GM20431 (cell line): Measurements from ENCODE around the gene FAM149B1.
"Not testable (repeated sequence)": the region's sequence is repeated elsewhere in the genome, so short reads cannot be mapped to it uniquely, and the experiment has no call there.

Experiments used
- in situ Hi-C: fragments of 300-500 bp; cut with MseI, MboI; formaldehyde crosslinking; loops from one replicate; pipeline ENCODE4 v1.15.0; 2020; ENCODE audit warnings: low sequenced_read_pairs; ENCODE audit not compliant: unreplicated experiment

Gene FAM149B1

GRCh38 chr10:73228247-73228646 lies 60.3 kb downstream of the FAM149B1 start:
- in situ Hi-C loops: no loop called here

GRCh38 chr10:73229567-73229966 lies 61.6 kb downstream of the FAM149B1 start:
- in situ Hi-C loops: no loop called here

- in situ Hi-C loops: no loop called here
Observed at GRCh38 chr10:73232887-73233286, 65.0 kb downstream of the FAM149B1 start.

GRCh38 chr10:73233883-73234282 lies 66.0 kb downstream of the FAM149B1 start:
- in situ Hi-C loops: no loop called here

GRCh38 chr10:73234695-73235094 lies 66.8 kb downstream of the FAM149B1 start:
- in situ Hi-C loops: no loop called here

- in situ Hi-C loops: no loop called here
Observed at GRCh38 chr10:73238990-73239566, 71.2 kb downstream of the FAM149B1 start.

- in situ Hi-C loops: no loop called here
Observed at GRCh38 chr10:73239908-73240307, 72.0 kb downstream of the FAM149B1 start.

- in situ Hi-C loops: no loop called here
Observed at GRCh38 chr10:73244866-73245477, 77.1 kb downstream of the FAM149B1 start.

- in situ Hi-C loops: no loop called here
Observed at GRCh38 chr10:73246322-73246645, 78.4 kb downstream of the FAM149B1 start.

- in situ Hi-C loops: no loop called here
Observed at GRCh38 chr10:73246646-73247508, 79.0 kb downstream of the FAM149B1 start, which contains the start of gene DNAJC9. Gene DNAJC9, minus strand, starts transcription at chr10:73247255. Its CDS starts 66 bp downstream, at chr10:73247189.

GRCh38 chr10:73247509-73248258 lies 79.8 kb downstream of the FAM149B1 start:
- in situ Hi-C loops: no loop called here

GRCh38 chr10:73248259-73248724 lies 80.4 kb downstream of the FAM149B1 start:
- in situ Hi-C loops: no loop called here

GRCh38 chr10:73251683-73252444 lies 83.9 kb downstream of the FAM149B1 start:
- in situ Hi-C loops: no loop called here

- in situ Hi-C loops: no loop called here
Observed at GRCh38 chr10:73252445-73253224, 84.7 kb downstream of the FAM149B1 start, which contains the start of gene MRPS16. Gene MRPS16, minus strand, starts transcription at chr10:73252644. Its CDS starts 162 bp downstream, at chr10:73252482.

- in situ Hi-C loops: no loop called here
Observed at GRCh38 chr10:73253225-73253555, 85.3 kb downstream of the FAM149B1 start.

GRCh38 chr10:73258612-73259011 lies 90.7 kb downstream of the FAM149B1 start:
- in situ Hi-C loops: not testable (repeated sequence)

GRCh38 chr10:73261362-73261995 lies 93.6 kb downstream of the FAM149B1 start:
- in situ Hi-C loops: no loop called here

- in situ Hi-C loops: no loop called here
Observed at GRCh38 chr10:73262105-73262730, 94.3 kb downstream of the FAM149B1 start.
